ENCODE data around the gene SCD5. TPM values are rescaled to one million over a fixed set of nuclear protein-coding genes. Genes with fewer than 3 reads are reported as not detected.

SCD5 gene
- total and polyA plus RNA-seq, 2 of the 13 experiments (the other 11 are each of a cell fraction or from before 2014, with no cell fraction given) = not detected

- TF ChIP-seq DMTF1 (CRISPR knock-in tag; IDR thresholded peaks at IDR 0.05) (no peak), MLX (CRISPR knock-in tag; IDR thresholded peaks at IDR 0.05) (no peak), NFIB (CRISPR knock-in tag; IDR thresholded peaks at IDR 0.05; ENCODE audit: borderline replicate concordance) (no peak), ZNF121 (CRISPR knock-in tag; IDR thresholded peaks at IDR 0.05) (no peak), ZFP36L1 (CRISPR knock-in tag; IDR thresholded peaks at IDR 0.05) (no peak), ZSCAN30 (CRISPR knock-in tag; IDR thresholded peaks at IDR 0.05) (no peak), CERS6 (CRISPR knock-in tag; IDR thresholded peaks at IDR 0.05) (no peak), SRF (IDR thresholded peaks at IDR 0.05; ENCODE audit: low read depth, low read length) (no peak), ZNF7 (CRISPR knock-in tag; IDR thresholded peaks at IDR 0.05) (no peak), ZNF556 (CRISPR knock-in tag; IDR thresholded peaks at IDR 0.05; ENCODE audit: borderline replicate concordance) (no peak), KDM1A (CRISPR knock-in tag; IDR thresholded peaks at IDR 0.05) (no peak), ZNF740 (CRISPR knock-in tag; IDR thresholded peaks at IDR 0.05) (no peak)
These were observed 8.4 kb downstream of the SCD5 start (continued) for GRCh38 chr4:82790060-82790660.
